ENCODE results near the gene SMAD2.
"Not testable (repeated sequence)": the region's sequence is repeated elsewhere in the genome, so short reads cannot be mapped to it uniquely, and the experiment has no call there.

The SMAD2 gene

GRCh38 chr18:47844828-47845498, 85.5 kb downstream of the SMAD2 start:
- DNase-seq = no peak

GRCh38 chr18:47842836-47843235, 87.6 kb downstream of the SMAD2 start:
- no peak for DNase-seq

- no peak for DNase-seq
Observed at GRCh38 chr18:47838396-47838795, 92.1 kb downstream of the SMAD2 start.

- no peak for DNase-seq
Observed at GRCh38 chr18:47832348-47832747, 98.1 kb downstream of the SMAD2 start.

- DNase-seq = no peak
Observed at GRCh38 chr18:47831351-47831750, 99.1 kb downstream of the SMAD2 start.

- no peak for DNase-seq
Observed at GRCh38 chr18:47830772-47831171, 99.7 kb downstream of the SMAD2 start.

- no peak for DNase-seq
Observed at GRCh38 chr18:47829831-47830230, 100.6 kb downstream of the SMAD2 start.

- DNase-seq = not testable (repeated sequence)
Observed at GRCh38 chr18:47828031-47828430, 102.4 kb downstream of the SMAD2 start.

GRCh38 chr18:47826157-47827074, 104.0 kb downstream of the SMAD2 start:
- no peak for DNase-seq

- no peak for DNase-seq
Observed at GRCh38 chr18:47821314-47821713, 109.1 kb downstream of the SMAD2 start.

- no peak for DNase-seq
Observed at GRCh38 chr18:47817795-47818077, 112.7 kb downstream of the SMAD2 start.

GRCh38 chr18:47817017-47817794, 113.3 kb downstream of the SMAD2 start:
- no peak for DNase-seq

GRCh38 chr18:47815486-47816270, 114.8 kb downstream of the SMAD2 start:
- no peak for DNase-seq

- DNase-seq = no peak
Observed at GRCh38 chr18:47809420-47809819, 121.0 kb downstream of the SMAD2 start.

- DNase-seq = no peak
Observed at GRCh38 chr18:47802802-47803201, 127.7 kb downstream of the SMAD2 start.

GRCh38 chr18:47801817-47802216, 128.6 kb downstream of the SMAD2 start:
- no peak for DNase-seq

GRCh38 chr18:47800756-47801155, 129.7 kb downstream of the SMAD2 start:
- DNase-seq = no peak

- DNase-seq = no peak
Observed at GRCh38 chr18:47800248-47800647, 130.2 kb downstream of the SMAD2 start.

GRCh38 chr18:47799376-47799775, 131.1 kb downstream of the SMAD2 start:
- no peak for DNase-seq

- no peak for DNase-seq
Observed at GRCh38 chr18:47798366-47798765, 132.1 kb downstream of the SMAD2 start.

- DNase-seq = no peak
Observed at GRCh38 chr18:47797126-47797525, 133.3 kb downstream of the SMAD2 start.

Measured in nucleus accumbens (tissue), 56 donors.